ENCODE measurements around the gene LMO2. TPM values are rescaled to one million over a fixed set of nuclear protein-coding genes. Genes with fewer than 3 reads are reported as not detected.

Gene LMO2
- total RNA-seq, 1 experiment from 2014 or later = 0.64 TPM

DNA sequence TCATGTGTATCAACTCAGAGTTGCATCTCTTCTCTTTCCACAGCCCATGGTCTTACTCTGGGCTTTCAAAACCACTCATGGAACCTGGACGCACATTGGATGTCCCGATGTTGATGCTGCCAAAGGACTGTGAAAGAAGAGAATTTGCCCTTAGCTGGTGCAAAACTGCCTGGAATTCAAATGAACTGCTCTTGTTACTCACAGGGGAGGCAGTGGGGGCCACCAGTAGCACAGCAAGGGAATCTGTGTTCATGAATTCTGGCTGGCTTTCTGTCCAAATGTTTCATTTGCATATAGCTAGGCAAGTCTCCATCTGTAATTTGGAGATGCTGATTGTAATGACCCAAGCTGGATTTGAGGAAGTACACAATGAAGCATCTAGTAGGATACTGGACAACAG, 24.9 kb downstream of the LMO2 start:
- intact Hi-C loops (cut with micrococcal nuclease; ENCODE audit: unreplicated experiment) = no loop called here

DNA sequence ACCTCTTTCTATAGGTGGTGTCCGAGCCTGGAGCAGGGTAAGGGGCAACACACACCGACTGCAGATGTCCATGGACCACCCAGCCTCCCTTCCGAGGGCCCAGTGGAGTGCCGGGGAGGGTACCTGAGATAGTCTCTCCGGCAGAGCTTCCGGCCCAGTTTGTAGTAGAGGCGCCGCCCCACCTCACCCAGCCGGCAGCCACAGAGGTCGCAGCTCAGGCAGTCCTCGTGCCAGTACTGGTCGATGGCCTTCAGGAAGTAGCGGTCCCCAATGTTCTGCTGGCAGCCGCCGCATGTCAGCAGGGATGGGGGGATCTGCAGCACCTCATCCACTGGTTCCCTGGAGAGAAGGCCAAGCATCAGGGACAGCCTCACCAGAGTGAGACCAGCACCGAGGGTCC, 27.4 kb downstream of the LMO2 start:
- Histone ChIP-seq H3K4me3 (ENCODE audit: low read depth in 2 of 2, low read length in 2 of 2) (no peak overlapping the region), H3K9me3 (ENCODE audit: control insufficient read depth, insufficient read depth, low read depth, low read length) (no peaks in the 10 kb centered on the region), H3K36me3 (ENCODE audit: control insufficient read depth, insufficient read depth, low read length) (no peaks in the 10 kb centered on the region; the same call in 1 of the 2 replicates), H3K27me3 (ENCODE audit: control insufficient read depth, insufficient read depth, low read length) (peaks cover 45% of the 10 kb centered on the region), H3K27ac (ENCODE audit: low read length) (no peak overlapping the region), H3K4me1 (ENCODE audit: control insufficient read depth, insufficient read depth, low read length) (peaks cover 6% of the 10 kb centered on the region)
- in situ Hi-C loops (cut with HindIII; ENCODE audit: low pct_unique_long_range_greater_than_20kb, low sequenced_read_pairs) = no loop called here
- ATAC-seq = no peak
- BruUV-seq (replicated peaks) = no TSS peak
- TF ChIP-seq TCF7L2 (IDR thresholded peaks at IDR 0.05; ENCODE audit: low read depth, low read length) (no peak), SIN3A (IDR thresholded peaks at IDR 0.05; ENCODE audit: borderline replicate concordance, insufficient read depth, low read depth, low read length) (no peak), POLR2AphosphoS5 (IDR thresholded peaks at IDR 0.05; ENCODE audit: low read depth, low read length) (no peak)
- TF ChIP-seq, protein P1, sequence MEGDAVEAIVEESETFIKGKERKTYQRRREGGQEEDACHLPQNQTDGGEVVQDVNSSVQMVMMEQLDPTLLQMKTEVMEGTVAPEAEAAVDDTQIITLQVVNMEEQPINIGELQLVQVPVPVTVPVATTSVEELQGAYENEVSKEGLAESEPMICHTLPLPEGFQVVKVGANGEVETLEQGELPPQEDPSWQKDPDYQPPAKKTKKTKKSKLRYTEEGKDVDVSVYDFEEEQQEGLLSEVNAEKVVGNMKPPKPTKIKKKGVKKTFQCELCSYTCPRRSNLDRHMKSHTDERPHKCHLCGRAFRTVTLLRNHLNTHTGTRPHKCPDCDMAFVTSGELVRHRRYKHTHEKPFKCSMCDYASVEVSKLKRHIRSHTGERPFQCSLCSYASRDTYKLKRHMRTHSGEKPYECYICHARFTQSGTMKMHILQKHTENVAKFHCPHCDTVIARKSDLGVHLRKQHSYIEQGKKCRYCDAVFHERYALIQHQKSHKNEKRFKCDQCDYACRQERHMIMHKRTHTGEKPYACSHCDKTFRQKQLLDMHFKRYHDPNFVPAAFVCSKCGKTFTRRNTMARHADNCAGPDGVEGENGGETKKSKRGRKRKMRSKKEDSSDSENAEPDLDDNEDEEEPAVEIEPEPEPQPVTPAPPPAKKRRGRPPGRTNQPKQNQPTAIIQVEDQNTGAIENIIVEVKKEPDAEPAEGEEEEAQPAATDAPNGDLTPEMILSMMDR (IDR thresholded peaks at IDR 0.05) = no peak
- TF ChIP-seq, protein P2, sequence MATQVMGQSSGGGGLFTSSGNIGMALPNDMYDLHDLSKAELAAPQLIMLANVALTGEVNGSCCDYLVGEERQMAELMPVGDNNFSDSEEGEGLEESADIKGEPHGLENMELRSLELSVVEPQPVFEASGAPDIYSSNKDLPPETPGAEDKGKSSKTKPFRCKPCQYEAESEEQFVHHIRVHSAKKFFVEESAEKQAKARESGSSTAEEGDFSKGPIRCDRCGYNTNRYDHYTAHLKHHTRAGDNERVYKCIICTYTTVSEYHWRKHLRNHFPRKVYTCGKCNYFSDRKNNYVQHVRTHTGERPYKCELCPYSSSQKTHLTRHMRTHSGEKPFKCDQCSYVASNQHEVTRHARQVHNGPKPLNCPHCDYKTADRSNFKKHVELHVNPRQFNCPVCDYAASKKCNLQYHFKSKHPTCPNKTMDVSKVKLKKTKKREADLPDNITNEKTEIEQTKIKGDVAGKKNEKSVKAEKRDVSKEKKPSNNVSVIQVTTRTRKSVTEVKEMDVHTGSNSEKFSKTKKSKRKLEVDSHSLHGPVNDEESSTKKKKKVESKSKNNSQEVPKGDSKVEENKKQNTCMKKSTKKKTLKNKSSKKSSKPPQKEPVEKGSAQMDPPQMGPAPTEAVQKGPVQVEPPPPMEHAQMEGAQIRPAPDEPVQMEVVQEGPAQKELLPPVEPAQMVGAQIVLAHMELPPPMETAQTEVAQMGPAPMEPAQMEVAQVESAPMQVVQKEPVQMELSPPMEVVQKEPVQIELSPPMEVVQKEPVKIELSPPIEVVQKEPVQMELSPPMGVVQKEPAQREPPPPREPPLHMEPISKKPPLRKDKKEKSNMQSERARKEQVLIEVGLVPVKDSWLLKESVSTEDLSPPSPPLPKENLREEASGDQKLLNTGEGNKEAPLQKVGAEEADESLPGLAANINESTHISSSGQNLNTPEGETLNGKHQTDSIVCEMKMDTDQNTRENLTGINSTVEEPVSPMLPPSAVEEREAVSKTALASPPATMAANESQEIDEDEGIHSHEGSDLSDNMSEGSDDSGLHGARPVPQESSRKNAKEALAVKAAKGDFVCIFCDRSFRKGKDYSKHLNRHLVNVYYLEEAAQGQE (IDR thresholded peaks at IDR 0.05; ENCODE audit: insufficient read depth in 1 of 2, low read depth in 2 of 2, low read length in 1 of 2) = no peak
- ChIA-PET POLR2A (no interaction called here), CTCF (no interaction called here)
- DNase-seq (ENCODE audit: low read depth, low spot score) = no peak
- intact Hi-C loops (cut with micrococcal nuclease; ENCODE audit: unreplicated experiment) = no loop called here

More for the DNA sequence above, 24.9 kb downstream of the LMO2 start:
- TF ChIP-seq, protein P1 (IDR thresholded peaks at IDR 0.05) = no peak
- TF ChIP-seq SIN3A (IDR thresholded peaks at IDR 0.05; ENCODE audit: borderline replicate concordance, insufficient read depth, low read depth, low read length) = no peak
- TF ChIP-seq, protein P2 (IDR thresholded peaks at IDR 0.05; ENCODE audit: insufficient read depth in 1 of 2, low read depth in 2 of 2, low read length in 1 of 2) = no peak
- TF ChIP-seq POLR2AphosphoS5 (IDR thresholded peaks at IDR 0.05; ENCODE audit: low read depth, low read length) = no peak
- no peak for TF ChIP-seq TCF7L2 (IDR thresholded peaks at IDR 0.05; ENCODE audit: low read depth, low read length)
- CTCF ChIA-PET = no interaction called here
- H3K9me3 ChIP-seq (ENCODE audit: control insufficient read depth, insufficient read depth, low read depth, low read length) = no peaks in the 10 kb centered on the region
- no peaks in the 10 kb centered on the region; the same call in 1 of the 2 replicates for H3K36me3 ChIP-seq (ENCODE audit: control insufficient read depth, insufficient read depth, low read length)
- H3K4me3 ChIP-seq (ENCODE audit: low read depth in 2 of 2, low read length in 2 of 2) = no peak overlapping the region
- peaks cover 48% of the 10 kb centered on the region for H3K27me3 ChIP-seq (ENCODE audit: control insufficient read depth, insufficient read depth, low read length)
- ATAC-seq (no peak), DNase-seq (ENCODE audit: low read depth, low spot score) (no peak)
- peaks cover 6% of the 10 kb centered on the region for H3K4me1 ChIP-seq (ENCODE audit: control insufficient read depth, insufficient read depth, low read length)
- no TSS peak for BruUV-seq (replicated peaks)
- H3K27ac ChIP-seq (ENCODE audit: low read length) = no peak overlapping the region
- POLR2A ChIA-PET = no interaction called here
- in situ Hi-C loops (cut with HindIII; ENCODE audit: low pct_unique_long_range_greater_than_20kb, low sequenced_read_pairs) = no loop called here
